Endothelial cell of umbilical vein (primary cell): ENCODE data around the gene NFX1. TPM values are rescaled to one million over a fixed set of nuclear protein-coding genes. Genes with fewer than 3 reads are reported as not detected.

Source experiments
- BruUV-seq: library from RNA; stranded (reverse); fragments of 400-500 nt; replicated peaks from 2 replicates; lab custom pipeline; 2021; lab: Mats Ljungman, UMichigan
- CTCF ChIA-PET: fragments of 300-600, 350-600 bp; sonication (Branson Sonifier 250); formaldehyde crosslinking; loops from one replicate; lab custom pipeline; 2021; ENCODE audit warnings: antibody characterized with exemption, inconsistent platforms; lab: Charles Lee
- POLR2A ChIA-PET: fragments of 300-600, 350-600 bp; sonication (Branson Sonifier 250); formaldehyde crosslinking; loops from one replicate; lab custom pipeline; 2021; ENCODE audit warnings: antibody characterized with exemption, inconsistent platforms; lab: Charles Lee
- DNase-seq: peaks from one replicate; pipeline ENCODE4 v3.0.0-alpha.2; 2011; ENCODE audit warnings: low read depth, low spot score
- FAIRE-seq: peaks from 2 replicates; lab custom pipeline; 2011; peaks lifted over from hg19 to GRCh38; lab: Jason Lieb, UNC
- H2AFZ ChIP-seq: 2 replicates; pipeline ENCODE4 v1.6.0; 2012; ENCODE audit warnings: low read depth, low read length, control low read depth, inconsistent platforms
- H3K27ac ChIP-seq: 2 replicates; pipeline ENCODE4 v1.5.1; 2011; ENCODE audit warnings: low read depth, mild to moderate bottlenecking, control low read depth, low read length, moderate library complexity; ENCODE audit not compliant: insufficient read depth
- H3K27me3 ChIP-seq, 2 experiments: 2 replicates each; pipeline versions ENCODE4 v1.6.0 to v1.6.1; 2011; ENCODE audit warnings: low read length in 2 of 2, mixed read lengths in 1 of 2; ENCODE audit not compliant: control insufficient read depth in 2 of 2, insufficient read depth in 2 of 2
- H3K36me3 ChIP-seq, 2 experiments: 2 replicates in 1 of 2; 3 replicates in 1 of 2; pipeline ENCODE4 v1.5.1; 2011; ENCODE audit warnings: low read length in 2 of 2, mild to moderate bottlenecking in 1 of 2, moderate library complexity in 1 of 2; ENCODE audit not compliant: control insufficient read depth in 2 of 2, insufficient read depth in 2 of 2; ENCODE audit errors: extremely low read depth in 1 of 2
- H3K4me1 ChIP-seq: 3 replicates; pipeline ENCODE4 v1.5.1; 2011; ENCODE audit warnings: mild to moderate bottlenecking, low read length; ENCODE audit not compliant: control insufficient read depth, insufficient read depth; ENCODE audit errors: extremely low read depth
- H3K4me2 ChIP-seq: 2 replicates; pipeline ENCODE4 v1.6.1; 2011; ENCODE audit warnings: low read length, control low read depth, mixed read lengths; ENCODE audit not compliant: insufficient read depth
- H3K4me3 ChIP-seq, 3 experiments: fragments of 200-600 bp in 1 of 3; sonication (generic), shearing (Covaris generic) in 1 of 3; replicated peaks in 1 of 3; 2 replicates each; pipeline ENCODE4 v1.5.1; 2011 to 2016; ENCODE audit warnings: control low read depth in 3 of 3, low read length in 3 of 3, mild to moderate bottlenecking in 2 of 3, inconsistent platforms in 1 of 3, low read depth in 1 of 3, moderate library complexity in 1 of 3; ENCODE audit not compliant: insufficient read depth in 1 of 3
- H3K79me2 ChIP-seq: 2 replicates; pipeline ENCODE4 v1.6.0; 2012; ENCODE audit warnings: low read length, inconsistent platforms; ENCODE audit not compliant: control insufficient read depth, insufficient read depth
- H3K9ac ChIP-seq: replicated peaks from 2 replicates; pipeline ENCODE3; 2011; ENCODE audit warnings: low read length, control low read depth; ENCODE audit not compliant: insufficient read depth; ENCODE audit errors: extremely low read depth
- H3K9me1 ChIP-seq: replicated peaks from 3 replicates; pipeline ENCODE4 v1.6.0; 2011; ENCODE audit warnings: mild to moderate bottlenecking, low read length; ENCODE audit not compliant: control insufficient read depth, insufficient read depth; ENCODE audit errors: extremely low read depth
- H3K9me3 ChIP-seq: replicated peaks from 2 replicates; pipeline ENCODE4 v1.5.1; 2012; ENCODE audit warnings: low read length, inconsistent platforms; ENCODE audit not compliant: control insufficient read depth, insufficient read depth
- H4K20me1 ChIP-seq: replicated peaks from 2 replicates; pipeline ENCODE3; 2011; ENCODE audit warnings: mild to moderate bottlenecking, low read length; ENCODE audit not compliant: control insufficient read depth, insufficient read depth; ENCODE audit errors: extremely low read depth
- CTCF ChIP-seq, 2 donors: IDR thresholded peaks; 1 replicate in 1 of 2; 2 replicates in 1 of 2; pipeline ENCODE4 v1.5.1; 2011; ENCODE audit warnings: low read length in 2 of 2, mild to moderate bottlenecking in 2 of 2, moderate library complexity in 2 of 2, control low read depth in 1 of 2, inconsistent platforms in 1 of 2, low read depth in 1 of 2; ENCODE audit not compliant: insufficient read depth in 1 of 2; ENCODE audit errors: extremely low read depth in 1 of 2
- EZH2 ChIP-seq: IDR thresholded peaks from 2 replicates; pipeline ENCODE4 v1.6.1; 2012; ENCODE audit warnings: borderline replicate concordance, low read depth, mild to moderate bottlenecking, moderate library complexity, low read length, inconsistent platforms; ENCODE audit not compliant: severe bottlenecking
- FOS ChIP-seq: IDR thresholded peaks from 2 replicates; pipeline ENCODE4 v1.6.1; 2011; ENCODE audit warnings: mild to moderate bottlenecking, low read length, moderate library complexity, borderline replicate concordance; ENCODE audit not compliant: insufficient read depth
- GATA2 ChIP-seq: IDR thresholded peaks from 2 replicates; pipeline ENCODE4 v1.7.0; 2011; ENCODE audit warnings: low read depth, mild to moderate bottlenecking, moderate library complexity, mixed read lengths, low read length; ENCODE audit not compliant: insufficient read length, insufficient read depth
- JUN ChIP-seq: IDR thresholded peaks from 2 replicates; pipeline ENCODE4 v1.6.1; 2011; ENCODE audit warnings: borderline replicate concordance, low read depth; ENCODE audit not compliant: insufficient read length, insufficient read depth
- MAX ChIP-seq: IDR thresholded peaks from 2 replicates; pipeline ENCODE4 v1.6.1; 2011; ENCODE audit not compliant: insufficient read depth, insufficient read length
- MYC ChIP-seq: IDR thresholded peaks from one replicate; pipeline ENCODE4 v1.6.1; 2011; ENCODE audit warnings: mild to moderate bottlenecking, low read depth, low read length
- POLR2A ChIP-seq: IDR thresholded peaks from 2 replicates; pipeline ENCODE4 v1.6.1; 2012; ENCODE audit warnings: low read depth, mild to moderate bottlenecking, control low read depth, low read length
- POLR2AphosphoS5 ChIP-seq: IDR thresholded peaks from 2 replicates; pipeline ENCODE4 v1.6.1; 2012; ENCODE audit warnings: low read depth, mild to moderate bottlenecking, control low read depth, low read length, moderate library complexity; ENCODE audit not compliant: insufficient read depth
- dilution Hi-C: fragments of 300-500 bp; cut with MboI; formaldehyde crosslinking; loops from one replicate; pipeline ENCODE4 v1.15.0; 2019; ENCODE audit warnings: low sequenced_read_pairs; ENCODE audit not compliant: extremely low pct_ligation_motif_present
- intact Hi-C: fragments of 100-400 bp; cut with micrococcal nuclease; formaldehyde crosslinking; loops from one replicate; pipeline ENCODE4 v1.10.0; 2022
- polyA plus RNA-seq, 4 experiments: library from polyadenylated mRNA; depleted of rRNA in 3 of 4; stranded (reverse) in 3 of 4; unstranded in 1 of 4; fragments of >200 nt; gene quantifications; 2 replicates each; pipeline versions ENCODE4 v1.2.1 to v1.2.3, GENCODE V29; 2011 to 2012; ENCODE audit warnings: missing spikeins in 1 of 4
- total RNA-seq: library from RNA; stranded (reverse); gene quantifications from 2 replicates; pipeline ENCODE4 v1.2.3, GENCODE V29; 2021

The NFX1 gene
- total and polyA plus RNA-seq, 2 donors (not counting 3 experiments of a cell fraction or from before 2014, with no cell fraction given), result 19.3 to 21.7 TPM

- Histone ChIP-seq H3K9me3 (no peaks in the 10 kb centered on the region), H3K79me2 (peaks cover 33% of the 10 kb centered on the region), H3K27ac (peak overlapping the region; percentile 92), H3K9ac (peak overlapping the region; percentile 100), H3K9me1 (no peaks in the 10 kb centered on the region), H2AFZ (peak overlapping the region; percentile 58), H4K20me1 (no peaks in the 10 kb centered on the region), H3K4me1 (peaks cover 13% of the 10 kb centered on the region), H3K4me2 (peak overlapping the region; percentile 95), H3K27me3 (no peaks in the 10 kb centered on the region), H3K4me3 (peak overlapping the region; percentile 57 to 79 (median 78)), H3K36me3 (peaks cover 0 to 4% of the 10 kb centered on the region in 2 experiments)
- no peak for TF ChIP-seq EZH2
- dilution Hi-C loops, result no loop called here
- intact Hi-C loops, result loop anchor here (1.0 to 5.0 kb wide), 9 partner anchors 26 to 432 kb away; partner anchors contain the start of genes AQP7 and BAG1
- BruUV-seq, result TSS peak; percentile 97
- FAIRE-seq (no peak), DNase-seq (no peak)
- ChIA-PET POLR2A (interaction anchor here (0.6 to 1.6 kb wide), 11 partner anchors 17 to 488 kb away, joined by 3 to 13 read pairs (median 5); partner anchors contain the start of genes BAG1, CHMP5 and NOL6), CTCF (interaction anchor here (0.6 to 2.8 kb wide), 15 partner anchors 17 to 334 kb away, joined by 3 to 31 read pairs (median 5); no protein-coding TSS in a partner anchor)
These were observed 425 bp upstream of the NFX1 start for GRCh38 chr9:33289936-33290246.

- Histone ChIP-seq H4K20me1 (no peaks in the 10 kb centered on the region), H3K36me3 (peaks cover 2 to 10% of the 10 kb centered on the region in 2 experiments), H3K4me1 (peaks cover 13% of the 10 kb centered on the region), H3K9me3 (no peaks in the 10 kb centered on the region), H3K9me1 (no peaks in the 10 kb centered on the region), H2AFZ (peak overlapping the region; percentile 49), H3K4me3 (peak overlapping the region; percentile 6 to 79 (median 57)), H3K27ac (peak overlapping the region; percentile 92), H3K9ac (peak overlapping the region; percentile 100), H3K27me3 (no peaks in the 10 kb centered on the region), H3K4me2 (peak overlapping the region; percentile 85), H3K79me2 (peaks cover 38% of the 10 kb centered on the region)
- FAIRE-seq (no peak), DNase-seq (peak; percentile 83)
- intact Hi-C loops, result loop anchor here (2.0 kb wide), 2 partner anchors 30 to 38 kb away; no protein-coding TSS in a partner anchor
- ChIA-PET POLR2A (interaction anchor here (1.4 to 1.6 kb wide), 3 partner anchors 27 to 266 kb away, joined by 4 to 10 read pairs (median 4); partner anchors contain the start of genes BAG1 and CHMP5), CTCF (interaction anchor here (1.5 to 2.8 kb wide), 4 partner anchors 19 to 176 kb away, joined by 3 to 31 read pairs (median 11); no protein-coding TSS in a partner anchor)
- TF ChIP-seq POLR2AphosphoS5 (no peak), MAX (no peak), MYC (no peak), JUN (no peak), POLR2A (no peak), CTCF (IDR thresholded peaks at IDR 0.05; ENCODE audit: extremely low read depth in 1 of 2, insufficient read depth in 1 of 2, low read depth in 1 of 2, low read length in 2 of 2) (no peak), GATA2 (no peak), FOS (no peak), EZH2 (no peak)
- dilution Hi-C loops, result no loop called here
- BruUV-seq, result no TSS peak
These were observed 698 bp downstream of the NFX1 start for GRCh38 chr9:33291031-33291397.
